A549 (cell line): ENCODE measurements around the gene BATF.

Source experiments
- BHLHE40 ChIP-seq: IDR thresholded peaks from 2 replicates; pipeline ENCODE4 v1.6.1; 2012; ENCODE audit warnings: low read depth, low read length, inconsistent platforms
- CEBPB ChIP-seq, 2 experiments: fragments of >200 bp in 1 of 2; sonication (Bioruptor Twin) in 1 of 2; formaldehyde crosslinking in 1 of 2; IDR thresholded peaks; 2 replicates each; pipeline ENCODE4 v1.6.1; 2012 to 2016
- CHD2 ChIP-seq: fragments of 150-350 bp; IDR thresholded peaks from 2 replicates; pipeline ENCODE4 v1.6.1; 2014; ENCODE audit warnings: low read length; ENCODE audit not compliant: partially characterized antibody
- NPAS2 ChIP-seq: fragments of 250-450 bp; sonication (Bioruptor Pico); IDR thresholded peaks from 2 replicates; pipeline ENCODE4 v1.8.0; 2022; ENCODE audit warnings: mild to moderate bottlenecking, moderate library complexity, borderline replicate concordance
- RAD21 ChIP-seq, 2 experiments: fragments of >200 bp in 1 of 2; sonication (Bioruptor Twin) in 1 of 2; formaldehyde crosslinking in 1 of 2; IDR thresholded peaks in 1 of 2; conservative IDR thresholded peaks in 1 of 2; 2 replicates in 1 of 2; 3 replicates in 1 of 2; pipeline ENCODE4 v1.6.1; 2012 to 2018; ENCODE audit warnings: inconsistent platforms in 1 of 2
- TF ChIP-seq, protein P1 (sequence below): fragments of >200 bp; sonication (Bioruptor Twin); formaldehyde crosslinking; IDR thresholded peaks from 3 replicates; pipeline ENCODE4 v1.5.1; 2016
- TF ChIP-seq, protein P2 (sequence below): fragments of 450-650 bp; IDR thresholded peaks from 2 replicates; pipeline ENCODE4 v1.6.1; 2014; ENCODE audit warnings: antibody characterized with exemption
- TF ChIP-seq, protein P3 (sequence below): IDR thresholded peaks from 2 replicates; pipeline ENCODE4 v1.6.1; 2012

DNA sequence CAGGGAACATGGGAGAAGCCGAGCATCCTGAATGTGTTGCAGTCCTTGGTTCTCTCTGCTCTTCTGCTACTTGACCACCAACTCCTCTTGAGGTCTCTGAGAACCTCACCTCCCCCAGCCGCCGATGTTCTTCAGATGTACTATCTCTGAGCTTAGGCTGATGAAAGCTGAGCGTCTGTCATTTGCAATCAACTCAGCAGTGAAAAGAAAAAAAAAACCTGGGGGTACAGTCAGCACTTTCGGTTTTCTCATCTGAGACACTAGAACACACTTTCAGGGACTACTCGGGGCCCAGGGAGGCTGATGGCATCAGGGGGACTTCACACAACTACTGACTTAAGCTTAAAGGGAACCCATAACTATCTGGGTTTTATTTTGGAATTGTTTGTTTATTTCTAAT is 46.5 kb downstream of the BATF start:
- TF ChIP-seq, protein P1, sequence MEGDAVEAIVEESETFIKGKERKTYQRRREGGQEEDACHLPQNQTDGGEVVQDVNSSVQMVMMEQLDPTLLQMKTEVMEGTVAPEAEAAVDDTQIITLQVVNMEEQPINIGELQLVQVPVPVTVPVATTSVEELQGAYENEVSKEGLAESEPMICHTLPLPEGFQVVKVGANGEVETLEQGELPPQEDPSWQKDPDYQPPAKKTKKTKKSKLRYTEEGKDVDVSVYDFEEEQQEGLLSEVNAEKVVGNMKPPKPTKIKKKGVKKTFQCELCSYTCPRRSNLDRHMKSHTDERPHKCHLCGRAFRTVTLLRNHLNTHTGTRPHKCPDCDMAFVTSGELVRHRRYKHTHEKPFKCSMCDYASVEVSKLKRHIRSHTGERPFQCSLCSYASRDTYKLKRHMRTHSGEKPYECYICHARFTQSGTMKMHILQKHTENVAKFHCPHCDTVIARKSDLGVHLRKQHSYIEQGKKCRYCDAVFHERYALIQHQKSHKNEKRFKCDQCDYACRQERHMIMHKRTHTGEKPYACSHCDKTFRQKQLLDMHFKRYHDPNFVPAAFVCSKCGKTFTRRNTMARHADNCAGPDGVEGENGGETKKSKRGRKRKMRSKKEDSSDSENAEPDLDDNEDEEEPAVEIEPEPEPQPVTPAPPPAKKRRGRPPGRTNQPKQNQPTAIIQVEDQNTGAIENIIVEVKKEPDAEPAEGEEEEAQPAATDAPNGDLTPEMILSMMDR: no peak
- TF ChIP-seq, protein P2, sequence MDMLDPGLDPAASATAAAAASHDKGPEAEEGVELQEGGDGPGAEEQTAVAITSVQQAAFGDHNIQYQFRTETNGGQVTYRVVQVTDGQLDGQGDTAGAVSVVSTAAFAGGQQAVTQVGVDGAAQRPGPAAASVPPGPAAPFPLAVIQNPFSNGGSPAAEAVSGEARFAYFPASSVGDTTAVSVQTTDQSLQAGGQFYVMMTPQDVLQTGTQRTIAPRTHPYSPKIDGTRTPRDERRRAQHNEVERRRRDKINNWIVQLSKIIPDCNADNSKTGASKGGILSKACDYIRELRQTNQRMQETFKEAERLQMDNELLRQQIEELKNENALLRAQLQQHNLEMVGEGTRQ: no peak
- TF ChIP-seq, protein P3, sequence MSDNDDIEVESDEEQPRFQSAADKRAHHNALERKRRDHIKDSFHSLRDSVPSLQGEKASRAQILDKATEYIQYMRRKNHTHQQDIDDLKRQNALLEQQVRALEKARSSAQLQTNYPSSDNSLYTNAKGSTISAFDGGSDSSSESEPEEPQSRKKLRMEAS: no peak
- TF ChIP-seq NPAS2 (no peak), BHLHE40 (no peak), CHD2 (no peak), RAD21 (conservative IDR thresholded peaks at IDR 0.05 in 1 of 2, IDR thresholded peaks at IDR 0.05 in 1 of 2) (no peak), CEBPB (IDR thresholded peaks at IDR 0.05) (no peak)
